AG04450 (cell line): Measurements from ENCODE around the gene SEC14L1. TPM values are rescaled to one million over a fixed set of nuclear protein-coding genes. Genes with fewer than 3 reads are reported as not detected.
"Not testable (repeated sequence)": the region's sequence is repeated elsewhere in the genome, so short reads cannot be mapped to it uniquely, and the experiment has no call there.

Source experiments
- CTCF ChIA-PET: fragments of 300-600, 350-600 bp; formaldehyde crosslinking; extraction: SDS; loops from one replicate; lab custom pipeline; 2022; ENCODE audit warnings: antibody characterized with exemption, inconsistent platforms; lab: Charles Lee
- POLR2A ChIA-PET: fragments of 350-600 bp; formaldehyde crosslinking; extraction: SDS; loops from one replicate; lab custom pipeline; 2021; ENCODE audit warnings: antibody characterized with exemption, inconsistent platforms; lab: Yijun Ruan, JAX
- DNase-seq: peaks from one replicate; pipeline ENCODE4 v3.0.0-alpha.2; 2011; ENCODE audit warnings: low read depth, low spot score
- H3K27ac ChIP-seq: one replicate; pipeline ENCODE4 v1.5.1; 2012; ENCODE audit warnings: low read depth, low read length, control low read depth
- H3K27me3 ChIP-seq: one replicate; pipeline ENCODE4 v1.6.0; 2012; ENCODE audit warnings: low read length; ENCODE audit not compliant: control insufficient read depth, insufficient read depth
- H3K4me3 ChIP-seq: 2 replicates; pipeline ENCODE4 v1.5.1; 2011; ENCODE audit warnings: mild to moderate bottlenecking, low read depth, low read length, control low read depth
- H3K9me3 ChIP-seq: 2 replicates; pipeline ENCODE4 v1.5.1; 2012; ENCODE audit warnings: low read length; ENCODE audit not compliant: control insufficient read depth, insufficient read depth
- CTCF ChIP-seq: IDR thresholded peaks from 2 replicates; pipeline ENCODE4 v1.5.1; 2011; ENCODE audit warnings: low read depth, low read length, control low read depth, inconsistent platforms
- polyA plus RNA-seq: library from polyadenylated mRNA; depleted of rRNA; stranded (reverse); fragments of >200 nt; gene quantifications from 2 replicates; pipeline ENCODE4 v1.2.3, GENCODE V29; 2011

SEC14L1 gene
- polyA plus RNA-seq, 1 experiment: 38.7 TPM

GRCh38 chr17:77131904-77132303, 8.9 kb upstream of the SEC14L1 start:
- CTCF ChIA-PET: no interaction called here
- H3K27ac ChIP-seq: no peak overlapping the region
- H3K4me3 ChIP-seq: no peak overlapping the region
- no peak for TF ChIP-seq CTCF
- no peak for DNase-seq
- POLR2A ChIA-PET: interaction anchor here (0.7 kb wide), 4 partner anchors 44 to 968 kb away, joined by 4 to 7 read pairs (median 5); no protein-coding TSS in a partner anchor
- no peaks in the 10 kb centered on the region; the same call in none of the 2 replicates for H3K9me3 ChIP-seq
- no peaks in the 10 kb centered on the region for H3K27me3 ChIP-seq

DNA sequence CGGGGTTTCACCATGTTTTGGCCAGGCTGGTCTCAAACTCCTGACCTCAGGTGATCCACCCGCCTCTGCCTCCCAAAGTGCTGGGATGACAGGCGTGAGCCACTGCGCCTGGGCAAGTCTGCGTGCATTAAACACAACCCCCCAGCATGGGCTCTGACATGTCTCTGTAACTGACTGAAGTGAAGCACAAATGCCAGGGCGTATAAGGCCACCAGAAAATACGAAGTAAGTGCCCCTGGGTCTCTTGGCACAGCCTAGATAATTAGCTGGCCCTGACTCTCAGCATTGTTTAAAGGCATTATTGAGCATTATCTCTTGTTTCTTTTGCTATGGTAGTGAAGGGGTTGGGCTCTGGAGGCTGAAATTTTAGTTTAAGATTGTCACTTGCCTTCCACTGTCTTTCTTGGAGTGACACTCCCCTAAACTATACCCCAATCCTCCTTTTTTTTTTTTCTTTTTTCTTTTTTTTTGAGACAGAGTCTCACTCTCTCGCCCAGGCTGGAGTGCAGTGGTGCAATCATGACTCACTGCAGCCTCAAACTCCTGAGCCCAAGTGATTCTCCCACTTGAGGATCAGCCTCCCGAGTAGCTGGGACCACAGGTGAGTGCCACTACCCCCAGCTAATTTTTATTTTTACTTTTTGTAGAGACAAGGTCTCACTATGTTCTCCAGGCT, 8.2 kb upstream of the SEC14L1 start:
- no peak for TF ChIP-seq CTCF
- no peak for DNase-seq
- POLR2A ChIA-PET: interaction anchor here (0.7 to 1.3 kb wide), 6 partner anchors 8 to 968 kb away, joined by 4 to 7 read pairs (median 4); no protein-coding TSS in a partner anchor
- CTCF ChIA-PET: interaction anchor here (0.7 kb wide), 1 partner anchor 230 kb away, joined by 3 read pairs; no protein-coding TSS in a partner anchor
- no peaks in the 10 kb centered on the region for H3K27me3 ChIP-seq
- H3K9me3 ChIP-seq: peaks cover 5% of the 10 kb centered on the region
- H3K4me3 ChIP-seq: no peak overlapping the region
- H3K27ac ChIP-seq: peak overlapping the region; percentile 21

DNA sequence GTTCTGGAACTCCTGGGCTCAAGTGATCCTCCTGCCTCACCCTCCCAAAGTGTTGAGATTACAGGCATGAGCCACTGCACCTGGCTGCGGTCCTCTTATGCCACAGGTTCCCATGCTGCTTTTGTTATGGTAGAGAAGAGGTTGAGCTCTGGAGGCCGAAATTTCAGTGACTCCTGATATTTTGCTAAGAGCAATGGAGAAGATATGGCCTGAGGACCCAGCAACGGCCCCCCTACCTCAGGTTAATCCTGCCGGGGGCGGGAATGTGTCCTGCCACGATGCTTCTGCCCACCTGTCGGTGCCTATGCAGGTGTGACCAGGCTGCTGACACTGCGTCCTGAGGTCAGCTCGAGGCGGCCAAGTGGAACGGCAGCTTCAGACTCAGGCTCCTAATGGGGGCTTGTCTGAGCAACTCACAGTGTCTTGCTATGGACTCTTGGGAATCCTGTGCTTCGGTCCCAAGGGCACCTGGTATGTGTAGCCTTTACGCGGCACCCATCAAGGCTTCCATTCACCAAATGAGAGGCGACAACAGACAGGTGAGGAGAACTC, 7.6 kb upstream of the SEC14L1 start:
- H3K27me3 ChIP-seq: no peaks in the 10 kb centered on the region
- ChIA-PET POLR2A (interaction anchor here (0.7 to 1.3 kb wide), 4 partner anchors 8 to 260 kb away, joined by 4 to 7 read pairs (median 4); no protein-coding TSS in a partner anchor), CTCF (interaction anchor here (0.7 kb wide), 1 partner anchor 229 kb away, joined by 3 read pairs; no protein-coding TSS in a partner anchor)
- TF ChIP-seq CTCF: no peak
- no peak for DNase-seq
- H3K4me3 ChIP-seq: no peak overlapping the region
- peaks cover 5% of the 10 kb centered on the region for H3K9me3 ChIP-seq
- no peak overlapping the region for H3K27ac ChIP-seq

- ChIA-PET CTCF (interaction anchor here (0.6 kb wide), 1 partner anchor 80 kb away, joined by 3 read pairs; no protein-coding TSS in a partner anchor), POLR2A (no interaction called here)
- TF ChIP-seq CTCF: no peak
- H3K27ac ChIP-seq: no peak overlapping the region
- peaks cover 7% of the 10 kb centered on the region for H3K9me3 ChIP-seq
- no peaks in the 10 kb centered on the region for H3K27me3 ChIP-seq
- no peak overlapping the region for H3K4me3 ChIP-seq
- DNase-seq: no peak
Measured at GRCh38 chr17:77136420-77136767, 4.4 kb upstream of the SEC14L1 start.

GRCh38 chr17:77137111-77137510, 3.7 kb upstream of the SEC14L1 start:
- no peak overlapping the region for H3K27ac ChIP-seq

DNA sequence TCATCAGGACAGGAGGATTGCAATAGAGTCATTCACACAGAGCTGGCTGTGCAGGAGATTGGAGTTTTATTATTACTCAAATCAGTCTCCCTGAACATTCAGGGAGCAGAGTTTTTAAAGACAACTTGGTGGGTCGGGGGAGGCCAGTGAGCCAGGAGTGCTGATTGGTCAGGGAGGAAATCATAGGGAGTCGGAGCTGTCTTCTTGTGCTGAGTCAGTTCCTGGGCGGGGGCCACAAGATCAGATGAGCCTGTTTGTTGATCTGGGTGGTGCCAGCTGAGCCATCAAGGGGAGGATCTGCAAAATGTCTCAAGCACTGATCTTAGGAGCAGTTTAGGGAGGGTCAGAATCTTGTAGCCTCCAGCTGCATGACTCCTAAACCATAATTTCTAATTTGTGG, 2.9 kb upstream of the SEC14L1 start:
- H3K27ac ChIP-seq, DNase-seq, H3K4me3 ChIP-seq, H3K9me3 ChIP-seq, H3K27me3 ChIP-seq, CTCF ChIA-PET: not testable (repeated sequence)
- POLR2A ChIA-PET: interaction anchor here (1.1 kb wide), 1 partner anchor 13 kb away, joined by 4 read pairs; no protein-coding TSS in a partner anchor

More at GRCh38 chr17:77137111-77137510, 3.7 kb upstream of the SEC14L1 start:
- no peak for DNase-seq
- H3K9me3 ChIP-seq: peaks cover 7% of the 10 kb centered on the region
- H3K4me3 ChIP-seq: no peak overlapping the region
- POLR2A ChIA-PET: interaction anchor here (0.7 kb wide), 1 partner anchor 24 kb away, joined by 3 read pairs; no protein-coding TSS in a partner anchor
- no peaks in the 10 kb centered on the region for H3K27me3 ChIP-seq
- no peak for TF ChIP-seq CTCF
- CTCF ChIA-PET: no interaction called here
